HAP-1 (cell line): ENCODE results near the gene DAP.

Experiments used
- DNase-seq, 2 experiments: peaks; one replicate each; pipeline ENCODE4 v3.0.0-alpha.2; 2016 to 2020; ENCODE audit warnings: low spot score in 2 of 2
- H3K27me3 ChIP-seq: fragments of 250-450 bp; sonication (Bioruptor Pico); 2 replicates; pipeline ENCODE4 v1.5.1; 2020; ENCODE audit warnings: low read depth, mild to moderate bottlenecking, moderate library complexity
- H3K36me3 ChIP-seq: fragments of 250-450 bp; sonication (Bioruptor Pico); replicated peaks from 2 replicates; pipeline ENCODE4 v1.5.1; 2020; ENCODE audit warnings: mild to moderate bottlenecking
- H3K4me1 ChIP-seq: fragments of 250-450 bp; sonication (Bioruptor Pico); 2 replicates; pipeline ENCODE4 v1.5.1; 2020; ENCODE audit warnings: mild to moderate bottlenecking
- H3K4me3 ChIP-seq: fragments of 250-450 bp; sonication (Bioruptor Pico); 2 replicates; pipeline ENCODE4 v1.5.1; 2020; ENCODE audit warnings: mild to moderate bottlenecking, moderate library complexity
- H3K9me3 ChIP-seq: fragments of 250-450 bp; sonication (Bioruptor Pico); 2 replicates; pipeline ENCODE4 v1.5.1; 2020; ENCODE audit warnings: mild to moderate bottlenecking, moderate library complexity
- in situ Hi-C: fragments of 300-500 bp; cut with MboI; formaldehyde crosslinking; loops from 3 replicates; pipeline ENCODE4 v1.14.3; 2020; ENCODE audit warnings: low sequenced_read_pairs, inconsistent platforms, mixed read lengths

DAP gene

GRCh38 chr5:10707198-10708142 is 53.6 kb downstream of the DAP start:
- DNase-seq: no peak
- no peaks in the 10 kb centered on the region; the same call in 1 of the 2 replicates for H3K36me3 ChIP-seq
- H3K9me3 ChIP-seq: no peaks in the 10 kb centered on the region
- no peaks in the 10 kb centered on the region for H3K4me1 ChIP-seq
- in situ Hi-C loops: no loop called here
- H3K27me3 ChIP-seq: no peaks in the 10 kb centered on the region
- H3K4me3 ChIP-seq: no peak overlapping the region

GRCh38 chr5:10706326-10706725 is 54.7 kb downstream of the DAP start:
- Histone ChIP-seq H3K36me3 (no peaks in the 10 kb centered on the region; the same call in 1 of the 2 replicates), H3K9me3 (no peaks in the 10 kb centered on the region), H3K4me3 (no peak overlapping the region), H3K27me3 (no peaks in the 10 kb centered on the region), H3K4me1 (no peaks in the 10 kb centered on the region)
- in situ Hi-C loops: no loop called here
- DNase-seq: no peak

- in situ Hi-C loops: no loop called here
- no peaks in the 10 kb centered on the region for H3K4me1 ChIP-seq
- H3K36me3 ChIP-seq: no peaks in the 10 kb centered on the region; the same call in 1 of the 2 replicates
Measured at GRCh38 chr5:10705747-10706146, 55.3 kb downstream of the DAP start.

GRCh38 chr5:10704949-10705621 is 55.9 kb downstream of the DAP start:
- H3K36me3 ChIP-seq: no peaks in the 10 kb centered on the region; the same call in 1 of the 2 replicates
- H3K4me3 ChIP-seq: no peak overlapping the region
- in situ Hi-C loops: no loop called here
- no peaks in the 10 kb centered on the region for H3K27me3 ChIP-seq
- no peaks in the 10 kb centered on the region for H3K4me1 ChIP-seq
- H3K9me3 ChIP-seq: no peaks in the 10 kb centered on the region
- DNase-seq: no peak

More at GRCh38 chr5:10705747-10706146, 55.3 kb downstream of the DAP start:
- DNase-seq: no peak
- Histone ChIP-seq H3K4me3 (no peak overlapping the region), H3K27me3 (no peaks in the 10 kb centered on the region), H3K9me3 (no peaks in the 10 kb centered on the region)

- Histone ChIP-seq H3K27me3 (no peaks in the 10 kb centered on the region), H3K9me3 (no peaks in the 10 kb centered on the region), H3K4me1 (no peaks in the 10 kb centered on the region), H3K4me3 (no peak overlapping the region), H3K36me3 (no peaks in the 10 kb centered on the region; the same call in 1 of the 2 replicates)
- DNase-seq: no peak
- in situ Hi-C loops: no loop called here
Measured at GRCh38 chr5:10703676-10704075, 57.4 kb downstream of the DAP start.

- Histone ChIP-seq H3K4me3 (no peak overlapping the region), H3K27me3 (no peaks in the 10 kb centered on the region), H3K9me3 (no peaks in the 10 kb centered on the region), H3K36me3 (no peaks in the 10 kb centered on the region; the same call in 1 of the 2 replicates), H3K4me1 (no peaks in the 10 kb centered on the region)
- DNase-seq: no peak
- in situ Hi-C loops: no loop called here
Measured at GRCh38 chr5:10702911-10703491, 58.0 kb downstream of the DAP start.

GRCh38 chr5:10702040-10702629 is 58.9 kb downstream of the DAP start:
- no peaks in the 10 kb centered on the region for H3K9me3 ChIP-seq
- H3K27me3 ChIP-seq: no peaks in the 10 kb centered on the region
- no peaks in the 10 kb centered on the region for H3K4me1 ChIP-seq
- no peak overlapping the region for H3K4me3 ChIP-seq
- H3K36me3 ChIP-seq: no peaks in the 10 kb centered on the region; the same call in 1 of the 2 replicates
- in situ Hi-C loops: no loop called here
- DNase-seq: no peak

GRCh38 chr5:10701567-10702039 is 59.4 kb downstream of the DAP start:
- in situ Hi-C loops: no loop called here
- Histone ChIP-seq H3K36me3 (no peaks in the 10 kb centered on the region; the same call in 1 of the 2 replicates), H3K4me1 (no peaks in the 10 kb centered on the region), H3K9me3 (no peaks in the 10 kb centered on the region), H3K4me3 (no peak overlapping the region), H3K27me3 (no peaks in the 10 kb centered on the region)
- DNase-seq: peak; percentile 4 to 65

- in situ Hi-C loops: no loop called here
- Histone ChIP-seq H3K4me3 (no peak overlapping the region), H3K9me3 (no peaks in the 10 kb centered on the region), H3K27me3 (no peaks in the 10 kb centered on the region), H3K36me3 (no peaks in the 10 kb centered on the region; the same call in 1 of the 2 replicates), H3K4me1 (no peaks in the 10 kb centered on the region)
- DNase-seq: no peak
Measured at GRCh38 chr5:10700516-10700915, 60.5 kb downstream of the DAP start.

GRCh38 chr5:10699987-10700386 is 61.0 kb downstream of the DAP start:
- no peak for DNase-seq
- in situ Hi-C loops: no loop called here
- Histone ChIP-seq H3K4me3 (no peak overlapping the region), H3K9me3 (no peaks in the 10 kb centered on the region), H3K4me1 (no peaks in the 10 kb centered on the region), H3K36me3 (no peaks in the 10 kb centered on the region; the same call in 1 of the 2 replicates), H3K27me3 (no peaks in the 10 kb centered on the region)

- Histone ChIP-seq H3K27me3 (no peaks in the 10 kb centered on the region), H3K9me3 (no peaks in the 10 kb centered on the region), H3K36me3 (no peaks in the 10 kb centered on the region; the same call in 1 of the 2 replicates), H3K4me3 (no peak overlapping the region), H3K4me1 (no peaks in the 10 kb centered on the region)
- in situ Hi-C loops: no loop called here
- DNase-seq: no peak
Measured at GRCh38 chr5:10699281-10699874, 61.7 kb downstream of the DAP start.

- no peak overlapping the region for H3K4me3 ChIP-seq
- in situ Hi-C loops: no loop called here
- no peaks in the 10 kb centered on the region for H3K27me3 ChIP-seq
- no peaks in the 10 kb centered on the region for H3K36me3 ChIP-seq
- H3K9me3 ChIP-seq: no peaks in the 10 kb centered on the region
- DNase-seq: no peak
- no peaks in the 10 kb centered on the region for H3K4me1 ChIP-seq
Measured at GRCh38 chr5:10695759-10696543, 65.1 kb downstream of the DAP start.
